GM18505 (cell line): ENCODE measurements around the gene RFX8.
"Not testable (repeated sequence)": the region's sequence is repeated elsewhere in the genome, so short reads cannot be mapped to it uniquely, and the experiment has no call there.

Experiments
- ATAC-seq: cut with Tn5 transposase; IDR thresholded peaks from one replicate; pipeline ENCODE4 v1.9.1; 2021; ENCODE audit not compliant: unreplicated experiment
- POLR2A ChIP-seq: IDR thresholded peaks from 4 replicates; pipeline ENCODE4 v1.6.1; 2011; ENCODE audit warnings: borderline replicate concordance; ENCODE audit not compliant: insufficient read depth, insufficient read length; ENCODE audit errors: extremely low read depth

Gene RFX8

DNA sequence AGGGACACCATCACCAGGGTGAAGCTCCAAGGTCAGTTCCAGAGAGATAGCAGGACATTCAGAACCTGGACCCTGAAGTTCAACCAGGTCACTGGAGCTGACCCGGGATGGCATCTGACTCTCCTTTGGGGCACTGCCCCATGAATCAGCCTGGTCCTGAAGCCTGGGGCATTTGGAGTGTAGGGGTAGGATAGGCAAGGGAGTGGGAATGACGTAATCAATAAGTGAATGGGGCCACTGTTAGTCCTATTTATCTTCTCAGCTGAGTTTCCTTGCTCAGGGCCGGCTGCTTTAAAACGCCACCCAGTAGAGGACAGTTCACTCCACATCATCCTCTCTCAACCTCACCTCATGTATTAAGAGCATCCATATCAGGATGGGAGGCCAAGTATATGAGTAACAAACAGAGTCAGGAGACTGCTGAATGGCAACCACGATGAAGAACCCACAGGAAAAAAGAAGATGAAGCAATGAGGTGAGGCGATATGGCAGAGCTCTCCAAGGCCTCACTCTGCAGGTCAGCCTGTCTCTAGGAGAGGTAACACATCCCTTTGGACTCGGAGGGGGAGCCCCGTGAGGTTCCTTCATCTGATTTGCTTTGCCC lies 1.8 kb upstream of the RFX8 start:
- no peak for ATAC-seq
- TF ChIP-seq POLR2A: no peak

DNA sequence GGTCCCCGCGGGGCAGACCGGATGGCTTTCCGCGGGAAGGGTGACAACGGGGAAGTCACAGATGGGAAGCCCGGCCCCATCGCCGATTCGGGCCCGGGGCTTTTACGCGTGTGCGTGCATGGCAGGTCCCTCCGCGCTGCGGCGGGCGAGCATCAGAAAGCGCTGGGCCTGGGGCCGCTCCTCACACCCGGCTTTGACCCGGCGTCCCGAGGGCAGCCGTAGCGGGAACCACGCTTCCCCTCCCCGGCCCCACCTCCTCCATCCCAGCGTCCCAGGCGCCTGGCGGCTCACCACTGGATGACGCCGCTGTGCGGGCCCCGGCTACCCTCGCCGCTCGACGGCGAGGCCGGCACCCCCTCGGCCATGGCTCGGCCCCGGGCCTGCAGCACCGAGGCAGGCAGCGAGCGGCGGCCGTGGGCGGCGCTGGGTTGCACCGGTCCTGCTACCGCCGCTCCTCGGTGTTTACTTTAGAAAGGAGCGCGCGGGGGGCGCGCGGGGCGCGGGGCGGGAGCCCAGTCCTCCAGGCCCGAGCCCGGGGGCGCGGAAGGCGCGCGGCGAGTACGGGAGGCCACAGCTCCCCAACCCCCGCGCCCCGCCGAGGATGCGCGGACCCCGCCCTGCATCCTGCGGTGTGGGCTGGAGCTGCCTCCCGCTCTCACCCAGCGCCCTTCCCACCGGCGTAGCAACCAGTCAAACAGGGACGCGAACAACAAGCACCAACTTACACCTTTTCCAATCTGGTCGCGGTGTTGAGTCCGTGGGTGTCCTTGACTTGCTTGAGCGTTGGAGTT lies 806 bp downstream of the RFX8 start:
- no peak for TF ChIP-seq POLR2A
- ATAC-seq: no peak

DNA sequence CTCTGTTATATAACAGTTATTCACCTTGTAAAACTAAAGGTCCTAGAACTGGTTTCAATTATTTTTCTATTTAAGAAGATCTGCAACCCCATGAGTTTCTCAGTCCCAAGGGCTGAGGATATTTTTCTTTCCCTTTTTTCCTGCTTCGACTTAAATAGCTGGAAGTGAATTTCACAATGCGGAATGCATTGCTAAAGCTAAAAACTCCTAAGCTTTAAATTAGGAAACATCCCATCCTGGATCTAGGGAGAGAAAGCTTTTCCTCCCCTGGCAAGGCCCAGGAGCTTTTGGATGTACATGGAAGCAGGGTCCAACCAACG lies 1.4 kb downstream of the RFX8 start:
- no peak for TF ChIP-seq POLR2A

GRCh38 chr2:101469863-101470262 lies 5.0 kb downstream of the RFX8 start:
- TF ChIP-seq POLR2A: no peak
- no peak for ATAC-seq

More for the DNA sequence above, 1.4 kb downstream of the RFX8 start:
- ATAC-seq: no peak

GRCh38 chr2:101467306-101467705 lies 7.6 kb downstream of the RFX8 start:
- TF ChIP-seq POLR2A: no peak
- ATAC-seq: no peak

- no peak for TF ChIP-seq POLR2A
- no peak for ATAC-seq
Measured at GRCh38 chr2:101466426-101466825, 8.5 kb downstream of the RFX8 start.

DNA sequence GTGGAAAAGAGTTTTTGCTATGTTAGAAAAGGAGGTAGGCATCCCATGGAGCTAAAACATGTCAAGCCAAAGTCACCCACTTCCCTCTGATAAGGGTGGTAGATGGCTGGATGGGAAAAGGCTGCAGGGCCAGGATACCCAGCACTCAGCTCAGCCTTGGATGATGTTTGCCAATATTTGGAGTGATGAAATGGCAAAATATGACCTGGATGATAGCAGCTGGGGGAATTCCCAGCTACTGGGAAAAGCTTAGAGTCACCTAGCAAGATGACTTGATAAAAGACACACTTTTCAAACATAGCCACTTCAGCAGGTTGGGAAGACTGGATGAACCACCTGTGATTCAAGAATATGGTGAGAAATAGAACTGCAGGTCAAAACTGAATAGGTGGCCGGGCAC lies 10.1 kb downstream of the RFX8 start:
- ATAC-seq: no peak
- no peak for TF ChIP-seq POLR2A

DNA sequence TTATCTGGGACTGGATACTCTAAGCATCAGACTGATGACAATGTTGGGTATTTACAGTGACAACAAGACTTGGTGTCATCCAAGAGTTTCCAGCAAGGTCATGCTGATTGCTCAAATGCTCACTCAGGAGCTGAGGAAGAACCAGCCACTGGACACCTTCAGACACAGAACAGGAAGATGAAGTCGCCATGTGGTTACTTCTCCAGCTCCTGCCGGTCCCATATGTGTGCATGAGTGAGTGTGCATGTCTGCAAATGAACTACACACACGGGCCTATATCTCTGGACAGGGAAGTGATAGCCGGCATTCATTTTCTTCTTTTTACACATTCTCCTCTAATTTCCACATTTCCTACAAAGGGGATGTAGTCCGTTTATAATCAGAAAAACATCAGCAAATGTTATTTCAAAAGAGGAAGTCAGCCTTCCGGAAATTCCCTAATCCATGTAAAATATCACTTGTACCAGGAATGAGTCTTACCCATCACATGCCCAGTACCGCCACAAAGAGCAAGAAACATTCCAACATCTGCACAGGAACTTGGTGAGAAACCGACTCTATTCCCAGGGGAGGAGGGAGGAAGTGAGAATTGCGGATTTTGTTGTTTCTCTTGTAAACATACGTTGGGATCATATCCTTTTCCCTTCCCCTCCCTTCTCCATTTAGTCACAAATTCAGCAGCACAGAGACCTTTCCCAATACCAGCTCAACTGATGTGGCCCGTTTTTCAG lies 10.8 kb downstream of the RFX8 start:
- TF ChIP-seq POLR2A: no peak
- ATAC-seq: no peak

DNA sequence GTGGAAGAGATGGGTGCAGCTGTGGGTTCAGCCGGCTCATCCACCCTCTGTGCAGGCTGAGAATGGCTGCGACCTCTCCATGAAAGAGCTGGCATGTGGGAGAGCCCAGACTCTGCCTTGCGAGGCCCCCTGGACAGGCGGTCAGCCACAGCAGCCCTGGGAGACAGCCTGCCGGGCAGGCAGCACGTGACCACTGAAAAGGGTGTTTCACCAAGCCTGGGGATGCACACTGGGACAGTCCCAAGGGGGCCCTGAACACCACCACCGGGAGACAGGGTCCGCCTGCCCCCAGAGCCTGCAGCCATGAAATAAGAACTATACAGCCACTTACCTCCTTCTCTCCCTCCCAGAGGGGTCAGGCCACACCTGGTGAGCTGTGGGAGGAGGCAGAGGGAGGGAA lies 11.5 kb downstream of the RFX8 start:
- no peak for TF ChIP-seq POLR2A
- no peak for ATAC-seq

- TF ChIP-seq POLR2A: no peak
- ATAC-seq: no peak
Measured at GRCh38 chr2:101461381-101461780, 13.5 kb downstream of the RFX8 start.

GRCh38 chr2:101454408-101454807 lies 20.5 kb downstream of the RFX8 start:
- ATAC-seq: not testable (repeated sequence)

GRCh38 chr2:101450965-101451364 lies 23.9 kb downstream of the RFX8 start:
- TF ChIP-seq POLR2A: no peak
- ATAC-seq: no peak

GRCh38 chr2:101446869-101447268 lies 28.0 kb downstream of the RFX8 start:
- TF ChIP-seq POLR2A: no peak

GRCh38 chr2:101442667-101443061 lies 32.2 kb downstream of the RFX8 start:
- ATAC-seq: no peak

More at GRCh38 chr2:101446869-101447268, 28.0 kb downstream of the RFX8 start:
- no peak for ATAC-seq

More at GRCh38 chr2:101442667-101443061, 32.2 kb downstream of the RFX8 start:
- TF ChIP-seq POLR2A: no peak
